PFSK-1 (cell line): ENCODE results near the gene ADCYAP1R1.

Experiments used
- FOXP2 ChIP-seq: optimal IDR thresholded peaks from 2 replicates; pipeline ENCODE3; 2011; ENCODE audit warnings: borderline replicate concordance, control low read depth, inconsistent platforms; ENCODE audit not compliant: insufficient read depth; ENCODE audit errors: extremely low read length, extremely low read depth
- POLR2AphosphoS5 ChIP-seq: IDR thresholded peaks from 2 replicates; pipeline ENCODE4 v1.6.1; 2012; ENCODE audit warnings: low read depth, mild to moderate bottlenecking, control low read depth, low read length, moderate library complexity
- REST ChIP-seq, 2 experiments: IDR thresholded peaks; 2 replicates each; pipeline versions ENCODE4 v1.6.1 to v1.8.0; 2011 to 2012; ENCODE audit warnings: low read depth in 2 of 2, low read length in 2 of 2, control low read depth in 1 of 2, inconsistent platforms in 1 of 2, mild to moderate bottlenecking in 1 of 2, moderate library complexity in 1 of 2; ENCODE audit not compliant: insufficient read depth in 1 of 2
- SIN3A ChIP-seq: IDR thresholded peaks from 2 replicates; pipeline ENCODE4 v1.6.1; 2012; ENCODE audit warnings: mild to moderate bottlenecking, low read length, moderate library complexity, borderline replicate concordance; ENCODE audit not compliant: insufficient read depth
- TAF1 ChIP-seq: IDR thresholded peaks from 2 replicates; pipeline ENCODE4 v1.6.1; 2012; ENCODE audit warnings: low read length, control low read depth, borderline replicate concordance; ENCODE audit not compliant: insufficient read depth

ADCYAP1R1 gene

DNA sequence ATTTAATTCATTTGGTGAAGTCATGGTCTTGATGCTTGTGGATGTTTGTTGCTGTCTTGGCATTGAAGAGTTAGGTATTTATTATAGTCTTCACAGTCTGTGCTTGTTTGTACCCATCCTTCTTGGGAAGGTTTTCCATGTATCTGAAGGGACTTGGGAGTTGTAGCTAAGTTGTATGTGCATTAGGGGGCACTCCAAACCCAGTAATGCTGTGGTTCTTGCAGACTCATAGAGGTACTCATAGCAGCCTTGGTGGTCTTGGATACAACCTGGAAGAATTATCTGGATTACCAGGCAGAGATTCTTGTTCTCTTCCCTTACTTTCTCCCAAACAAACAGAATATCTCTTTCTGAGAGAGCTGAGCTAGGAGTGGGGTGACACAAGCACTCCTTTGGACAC lies 93.2 kb downstream of the ADCYAP1R1 start:
- no peak for TF ChIP-seq TAF1
- no peak for TF ChIP-seq POLR2AphosphoS5
- no peak for TF ChIP-seq FOXP2
- no peak for TF ChIP-seq REST (IDR thresholded peaks at IDR 0.05; ENCODE audit: insufficient read depth in 1 of 2, low read depth in 2 of 2, low read length in 2 of 2)
- TF ChIP-seq SIN3A = no peak

DNA sequence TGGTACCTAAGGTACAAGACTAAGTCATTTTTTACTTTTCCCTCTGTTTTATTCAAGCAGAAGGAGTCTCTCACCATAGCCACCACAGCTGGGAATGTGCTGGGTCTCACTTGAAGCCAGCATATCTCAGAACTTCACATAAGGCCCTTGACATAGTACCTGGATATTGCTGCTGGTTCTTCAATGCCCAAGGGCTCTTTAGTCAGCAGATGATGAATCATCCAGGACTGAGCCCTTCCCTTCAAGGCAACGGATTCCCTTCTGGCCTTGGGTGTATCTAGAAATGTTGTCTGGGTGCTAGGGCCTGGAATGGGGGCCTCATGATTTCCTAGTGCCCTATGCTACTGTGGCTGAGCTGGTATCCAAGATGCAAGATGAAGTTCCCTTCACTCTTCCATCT lies 93.9 kb downstream of the ADCYAP1R1 start:
- TF ChIP-seq TAF1 (no peak), SIN3A (no peak), POLR2AphosphoS5 (no peak), FOXP2 (no peak), REST (IDR thresholded peaks at IDR 0.05; ENCODE audit: insufficient read depth in 1 of 2, low read depth in 2 of 2, low read length in 2 of 2) (no peak)

DNA sequence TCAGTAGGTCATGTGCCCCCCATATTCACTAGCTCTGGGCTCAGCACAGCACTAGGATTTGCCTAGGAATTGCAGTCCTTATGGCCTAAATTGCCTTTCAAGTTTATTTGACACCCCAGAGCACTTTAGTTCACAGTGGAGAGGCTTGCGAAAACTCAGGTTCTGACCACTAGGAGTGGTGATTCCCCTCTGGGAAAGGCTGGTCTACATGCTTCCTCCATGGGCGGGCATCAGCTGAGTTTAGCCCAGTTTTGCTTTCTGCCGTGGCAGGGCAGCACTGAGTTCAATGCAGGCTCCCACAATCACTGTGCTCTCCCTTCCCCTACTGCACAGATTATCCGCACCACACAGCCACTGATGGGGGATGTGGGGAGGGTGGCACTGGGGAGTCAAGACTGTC lies 94.4 kb downstream of the ADCYAP1R1 start:
- TF ChIP-seq REST (IDR thresholded peaks at IDR 0.05; ENCODE audit: insufficient read depth in 1 of 2, low read depth in 2 of 2, low read length in 2 of 2) (no peak), POLR2AphosphoS5 (no peak), FOXP2 (no peak), SIN3A (no peak), TAF1 (no peak)

GRCh38 chr7:31151849-31152248 lies 99.7 kb downstream of the ADCYAP1R1 start:
- TF ChIP-seq SIN3A = no peak
- no peak for TF ChIP-seq FOXP2
- no peak for TF ChIP-seq POLR2AphosphoS5
- TF ChIP-seq REST (IDR thresholded peaks at IDR 0.05; ENCODE audit: insufficient read depth in 1 of 2, low read depth in 2 of 2, low read length in 2 of 2) = no peak
- no peak for TF ChIP-seq TAF1

DNA sequence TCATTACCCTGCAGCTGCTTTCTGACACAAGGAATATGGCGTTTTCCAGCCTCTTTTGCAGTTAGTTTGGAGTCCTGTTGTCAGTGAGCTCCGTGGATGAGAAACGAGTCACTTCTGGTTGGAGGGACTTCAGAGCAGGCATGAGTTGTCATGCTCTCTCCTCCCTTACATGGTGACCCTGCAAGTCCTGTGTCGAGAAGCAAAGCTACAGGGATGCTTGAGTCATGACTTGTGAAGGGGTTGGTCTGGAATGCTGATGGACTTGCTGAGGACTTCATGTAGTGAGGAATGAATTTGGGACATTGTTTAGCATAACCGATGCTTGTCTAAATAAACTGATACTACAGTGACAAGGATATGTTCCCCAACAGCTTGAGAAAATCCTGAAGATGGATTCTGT lies 108.8 kb downstream of the ADCYAP1R1 start:
- TF ChIP-seq SIN3A (no peak), REST (IDR thresholded peaks at IDR 0.05; ENCODE audit: insufficient read depth in 1 of 2, low read depth in 2 of 2, low read length in 2 of 2) (no peak), TAF1 (no peak), FOXP2 (no peak), POLR2AphosphoS5 (no peak)
